PC-3 (cell line): ENCODE data around the gene KAZN. TPM values are rescaled to one million over a fixed set of nuclear protein-coding genes. Genes with fewer than 3 reads are reported as not detected.

Experiments used
- ATAC-seq: fragments of 200-7000 bp; cut with Tn5 transposase; 2 replicates; pipeline ENCODE4 v1.9.1; 2020; ENCODE audit warnings: mild to moderate bottlenecking, moderate library complexity
- BruUV-seq: library from RNA; stranded (reverse); fragments of 400-500 nt; replicated peaks from 2 replicates; lab custom pipeline; 2021; lab: Mats Ljungman, UMichigan
- CTCF ChIA-PET: fragments of 300-600 bp; sonication (Branson Sonifier 250); formaldehyde crosslinking; loops from one replicate; lab custom pipeline; 2022; ENCODE audit warnings: antibody characterized with exemption; lab: Charles Lee
- POLR2A ChIA-PET: fragments of 300-600 bp; sonication (Branson Sonifier 250); formaldehyde crosslinking; loops from one replicate; lab custom pipeline; 2022; ENCODE audit warnings: antibody characterized with exemption; ENCODE audit not compliant: unreplicated experiment; lab: Charles Lee
- DNase-seq: peaks from one replicate; pipeline ENCODE4 v3.0.0-alpha.2; 2015
- H2AFZ ChIP-seq: fragments of 300-600 bp; sonication (generic); 2 replicates; pipeline ENCODE4 v1.6.0; 2016; ENCODE audit warnings: antibody characterized with exemption, low read length
- H3F3A ChIP-seq: fragments of 300-600 bp; sonication (generic); one replicate; pipeline ENCODE4 v1.6.0; 2017; ENCODE audit warnings: antibody characterized with exemption, low read length, control low read depth, mild to moderate bottlenecking; ENCODE audit not compliant: unreplicated experiment
- H3K27ac ChIP-seq: fragments of 300-600 bp; sonication (generic); 2 replicates; pipeline ENCODE4 v1.5.1; 2016; ENCODE audit warnings: mild to moderate bottlenecking, low read length
- H3K27me3 ChIP-seq: fragments of 300-600 bp; sonication (generic); 2 replicates; pipeline ENCODE4 v1.6.1; 2016; ENCODE audit warnings: low read length, mixed read lengths
- H3K36me3 ChIP-seq: fragments of 300-600 bp; sonication (generic); 2 replicates; pipeline ENCODE4 v1.6.1; 2016; ENCODE audit warnings: low read depth, mixed run types, low read length, mixed read lengths
- H3K4me1 ChIP-seq: fragments of 300-600 bp; sonication (generic); 2 replicates; pipeline ENCODE4 v1.5.1; 2016; ENCODE audit warnings: low read length; ENCODE audit not compliant: insufficient read depth
- H3K4me2 ChIP-seq: fragments of 300-600 bp; sonication (generic); 2 replicates; pipeline ENCODE4 v1.6.0; 2016; ENCODE audit warnings: low read length
- H3K4me3 ChIP-seq: fragments of 300-600 bp; sonication (generic); 2 replicates; pipeline ENCODE4 v1.5.1; 2016; ENCODE audit warnings: mild to moderate bottlenecking, low read length, mixed read lengths
- H3K79me2 ChIP-seq: fragments of 300-600 bp; sonication (generic); 2 replicates; pipeline ENCODE4 v1.6.1; 2017; ENCODE audit warnings: low read length, mixed read lengths
- H3K9ac ChIP-seq: fragments of 300-600 bp; sonication (generic); 2 replicates; pipeline ENCODE4 v1.6.0; 2016; ENCODE audit warnings: mild to moderate bottlenecking, low read length
- H3K9me2 ChIP-seq: fragments of 300-600 bp; sonication (generic); replicated peaks from 2 replicates; pipeline ENCODE4 v1.6.1; 2016; ENCODE audit warnings: mixed run types, low read length, mixed read lengths
- H3K9me3 ChIP-seq: fragments of 300-600 bp; sonication (generic); 2 replicates; pipeline ENCODE4 v1.6.1; 2016; ENCODE audit warnings: low read length, mixed read lengths
- H4K20me1 ChIP-seq: fragments of 300-600 bp; sonication (generic); 2 replicates; pipeline ENCODE4 v1.6.1; 2016; ENCODE audit warnings: low read length, mixed read lengths
- CTCF ChIP-seq: fragments of 300-600 bp; sonication (generic); conservative IDR thresholded peaks from 2 replicates; pipeline ENCODE4 v1.5.1; 2017; ENCODE audit warnings: antibody characterized with exemption, low read depth, mild to moderate bottlenecking, low read length
- EZH2 ChIP-seq: fragments of 300-600 bp; sonication (generic); IDR thresholded peaks from one replicate; pipeline ENCODE4 v1.6.1; 2017; ENCODE audit warnings: antibody characterized with exemption, mild to moderate bottlenecking, low read length; ENCODE audit not compliant: unreplicated experiment
- EZH2phosphoT487 ChIP-seq: fragments of 300-600 bp; sonication (generic); IDR thresholded peaks from 2 replicates; pipeline ENCODE4 v1.6.1; 2018; ENCODE audit warnings: mild to moderate bottlenecking, antibody characterized with exemption, low read length, borderline replicate concordance
- intact Hi-C: fragments of 100-400 bp; cut with micrococcal nuclease; formaldehyde crosslinking; loops from 2 replicates; pipeline ENCODE4 v1.9.0; 2023
- total RNA-seq: library from RNA; depleted of rRNA; stranded (reverse); fragments of >200 nt; gene quantifications from 2 replicates; pipeline ENCODE4 v1.2.3, GENCODE V29; 2014

Gene KAZN
- total RNA-seq, 1 experiment from 2014 or later = 2.0 TPM

DNA sequence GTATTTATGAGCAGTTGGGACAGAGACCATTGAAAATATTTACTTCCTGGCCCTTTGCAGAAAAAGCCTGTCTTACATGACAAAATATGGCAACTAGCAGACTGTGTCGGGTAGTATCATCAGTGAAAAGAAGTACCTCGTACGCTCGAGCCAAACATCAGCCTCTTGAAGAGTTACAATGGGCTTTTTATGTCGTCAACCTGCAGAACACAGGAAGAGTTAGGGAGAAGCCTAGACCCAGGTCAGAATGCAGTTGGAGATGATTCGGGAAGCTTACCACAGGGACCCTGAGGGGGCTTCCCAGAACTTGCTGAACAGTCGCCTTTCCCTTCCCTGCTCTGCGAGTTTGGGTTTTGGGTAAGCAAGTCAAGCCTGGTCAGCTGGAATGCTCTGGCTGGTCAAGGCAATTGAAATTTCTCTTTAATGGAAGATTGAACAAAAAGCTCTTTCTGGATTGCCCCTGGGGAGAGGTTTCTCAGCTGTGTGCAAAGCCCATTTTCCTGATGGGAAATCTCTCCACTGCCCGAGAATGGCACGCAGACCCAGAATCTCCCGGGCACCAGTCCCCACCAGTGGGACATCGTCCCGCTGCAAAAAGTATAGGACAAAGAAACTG is 291.4 kb downstream of the KAZN start:
- no peaks in the 10 kb centered on the region for H3K36me3 ChIP-seq
- H3K79me2 ChIP-seq = no peaks in the 10 kb centered on the region
- no peaks in the 10 kb centered on the region for H3K9me3 ChIP-seq
- DNase-seq (no peak), ATAC-seq (no peak)
- POLR2A ChIA-PET = no interaction called here
- no peak overlapping the region for H3K4me3 ChIP-seq
- no peak overlapping the region for H3K27ac ChIP-seq
- TF ChIP-seq EZH2phosphoT487 (no peak), CTCF (no peak), EZH2 (no peak)
- no peaks in the 10 kb centered on the region for H3K9me2 ChIP-seq
- BruUV-seq = no TSS peak
- 0 out of 2 replicates have a peak, but pooled peaks cover 4% of the 10 kb centered on the region for H3K27me3 ChIP-seq
- H3F3A ChIP-seq = no peaks in the 10 kb centered on the region
- intact Hi-C loops = no loop called here
- H2AFZ ChIP-seq = no peak overlapping the region
- peaks cover 6% of the 10 kb centered on the region for H3K4me1 ChIP-seq
- CTCF ChIA-PET = interaction anchor here (0.7 kb wide), 1 partner anchor 935 kb away, joined by 3 read pairs; no protein-coding TSS in a partner anchor
- no peak overlapping the region for H3K9ac ChIP-seq
- no peak overlapping the region for H3K4me2 ChIP-seq
- no peaks in the 10 kb centered on the region for H4K20me1 ChIP-seq

DNA sequence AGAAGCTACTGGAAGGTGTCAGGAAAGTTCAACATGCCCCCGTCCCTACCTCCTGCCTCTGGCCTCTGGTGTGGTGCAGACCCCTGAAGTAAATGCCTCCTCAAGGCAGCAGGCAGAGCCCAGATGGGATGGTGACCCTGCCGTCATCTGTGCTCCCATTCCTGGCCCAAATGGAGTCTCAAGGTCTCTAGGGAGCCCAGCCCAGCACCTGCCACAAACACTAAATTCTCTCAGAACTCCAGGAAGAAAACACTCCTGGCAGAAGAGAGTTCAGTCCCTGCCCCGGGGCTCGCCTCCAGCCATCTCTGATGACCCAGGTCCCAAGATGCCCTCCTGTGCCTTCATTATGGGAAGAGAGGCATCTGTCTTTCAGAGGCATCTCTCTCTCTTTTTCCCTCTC is 293.5 kb downstream of the KAZN start:
- H2AFZ ChIP-seq = no peak overlapping the region
- TF ChIP-seq EZH2phosphoT487 (no peak), CTCF (no peak), EZH2 (no peak)
- no peak overlapping the region for H3K27ac ChIP-seq
- POLR2A ChIA-PET = no interaction called here
- H3K4me1 ChIP-seq = peaks cover 11% of the 10 kb centered on the region
- H4K20me1 ChIP-seq = no peaks in the 10 kb centered on the region
- intact Hi-C loops = no loop called here
- H3K9me2 ChIP-seq = no peaks in the 10 kb centered on the region
- no peaks in the 10 kb centered on the region for H3K9me3 ChIP-seq
- H3F3A ChIP-seq = no peaks in the 10 kb centered on the region
- no peak for ATAC-seq
- BruUV-seq = no TSS peak
- CTCF ChIA-PET = no interaction called here
- no peak for DNase-seq
- H3K9ac ChIP-seq = no peak overlapping the region
- no peak overlapping the region for H3K4me2 ChIP-seq
- H3K27me3 ChIP-seq = 0 out of 2 replicates have a peak, but pooled peaks cover 4% of the 10 kb centered on the region
- H3K36me3 ChIP-seq = no peaks in the 10 kb centered on the region
- H3K79me2 ChIP-seq = no peaks in the 10 kb centered on the region
- no peak overlapping the region for H3K4me3 ChIP-seq

DNA sequence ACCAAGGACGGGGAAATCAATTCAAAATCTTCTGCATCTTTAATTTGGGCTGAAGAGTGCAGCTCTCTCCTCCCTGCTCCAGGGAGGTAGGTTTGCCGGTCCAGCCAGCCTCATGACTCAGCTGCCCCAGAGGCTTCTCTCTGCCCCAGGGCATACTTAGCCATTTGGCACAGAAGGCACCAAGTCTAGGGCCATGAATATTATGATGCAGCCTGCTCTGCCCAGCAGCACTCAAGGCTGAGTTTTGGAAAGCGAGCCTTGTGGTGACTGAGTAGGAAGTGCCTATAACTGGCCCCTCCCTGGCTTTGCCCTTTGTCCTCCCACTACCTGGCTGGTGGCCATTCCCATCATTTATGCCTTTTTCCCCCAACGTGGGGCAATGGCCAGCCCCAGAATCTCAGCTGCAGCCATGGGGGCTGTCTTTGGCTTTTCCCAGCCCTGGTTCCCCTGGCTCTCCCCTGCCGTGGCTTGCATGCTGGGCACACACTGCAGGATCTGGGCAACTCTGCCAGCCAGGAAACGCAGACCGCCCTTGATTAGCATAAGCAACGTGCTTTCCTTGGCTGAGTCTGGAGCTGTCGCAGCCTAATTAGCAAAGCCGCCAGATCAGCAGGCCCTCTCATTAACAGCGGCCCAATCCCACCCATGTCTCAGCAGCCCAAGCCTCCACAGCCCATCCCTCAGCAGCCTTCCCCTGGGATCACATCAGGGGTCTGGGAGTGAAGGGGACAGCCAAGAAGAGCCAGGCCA is 296.5 kb downstream of the KAZN start:
- Histone ChIP-seq H3K9me2 (no peaks in the 10 kb centered on the region), H3K36me3 (no peaks in the 10 kb centered on the region), H3K27me3 (0 out of 2 replicates have a peak, but pooled peaks cover under 1% of the 10 kb centered on the region), H3K4me1 (peaks cover 11% of the 10 kb centered on the region), H3K4me2 (no peak overlapping the region), H3K27ac (no peak overlapping the region), H3K9me3 (no peaks in the 10 kb centered on the region), H2AFZ (no peak overlapping the region), H3K4me3 (no peak overlapping the region), H3K79me2 (no peaks in the 10 kb centered on the region), H3F3A (no peaks in the 10 kb centered on the region), H4K20me1 (no peaks in the 10 kb centered on the region), H3K9ac (no peak overlapping the region)
- no peak for TF ChIP-seq CTCF
- no peak for TF ChIP-seq EZH2phosphoT487
- no peak for TF ChIP-seq EZH2
- ATAC-seq = peak; percentile 42; the same call in 1 of the 2 replicates
- intact Hi-C loops = no loop called here
- CTCF ChIA-PET = no interaction called here
- no TSS peak for BruUV-seq
- POLR2A ChIA-PET = no interaction called here
- peak; percentile 67 for DNase-seq
